22Rv1 (cell line): ENCODE results near the gene TRPV5.

Source experiments
- H3K27ac ChIP-seq: fragments of 450-650 bp; 2 replicates; pipeline ENCODE4 v1.5.1; 2017
- ZFX ChIP-seq: fragments of 450-650 bp; IDR thresholded peaks from 2 replicates; pipeline ENCODE4 v1.6.1; 2017; ENCODE audit warnings: antibody characterized with exemption, borderline replicate concordance
- TF ChIP-seq, protein P1 (sequence below): fragments of 450-650 bp; IDR thresholded peaks from 2 replicates; pipeline ENCODE4 v1.5.1; 2017; ENCODE audit warnings: mild to moderate bottlenecking

Gene TRPV5

DNA sequence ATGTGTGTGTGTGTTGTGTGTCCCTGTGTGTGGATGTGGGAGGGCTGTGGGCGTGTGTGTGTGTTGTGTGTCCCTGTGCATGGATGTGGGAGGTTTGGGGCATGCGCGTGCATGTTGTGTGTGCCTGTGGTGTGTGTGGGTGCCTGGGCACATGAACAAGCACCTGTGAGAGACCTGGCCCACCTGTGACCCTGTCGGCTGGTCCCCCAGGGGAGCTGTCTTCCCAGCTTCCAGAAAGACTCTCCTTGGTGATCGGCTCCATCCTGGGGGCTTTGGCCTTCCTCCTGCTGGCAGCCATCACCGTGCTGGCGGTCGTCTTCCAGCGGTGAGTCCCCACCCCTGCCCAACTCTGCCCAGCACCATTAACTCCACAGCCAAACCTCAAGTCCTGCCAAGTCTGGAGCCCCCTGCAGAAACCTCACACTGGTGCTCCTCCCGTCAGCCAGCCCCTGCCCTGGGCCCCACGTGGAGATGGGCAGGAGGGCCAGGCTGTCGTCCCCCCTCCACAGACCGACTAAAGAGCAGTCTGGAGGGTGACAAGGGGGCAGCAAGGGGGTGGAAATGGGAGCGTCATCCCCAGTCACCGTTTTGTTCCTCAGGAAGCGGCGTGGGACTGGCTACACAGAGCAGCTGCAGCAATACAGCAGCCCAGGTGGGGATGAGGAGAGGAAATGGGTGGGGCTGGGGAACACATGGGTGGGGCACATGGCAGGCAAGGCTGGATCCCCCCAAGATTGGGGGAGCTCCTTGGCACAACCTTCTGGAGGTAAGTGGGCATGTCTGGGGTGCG lies 66.0 kb downstream of the TRPV5 start:
- no peak for TF ChIP-seq ZFX
- TF ChIP-seq, protein P1, sequence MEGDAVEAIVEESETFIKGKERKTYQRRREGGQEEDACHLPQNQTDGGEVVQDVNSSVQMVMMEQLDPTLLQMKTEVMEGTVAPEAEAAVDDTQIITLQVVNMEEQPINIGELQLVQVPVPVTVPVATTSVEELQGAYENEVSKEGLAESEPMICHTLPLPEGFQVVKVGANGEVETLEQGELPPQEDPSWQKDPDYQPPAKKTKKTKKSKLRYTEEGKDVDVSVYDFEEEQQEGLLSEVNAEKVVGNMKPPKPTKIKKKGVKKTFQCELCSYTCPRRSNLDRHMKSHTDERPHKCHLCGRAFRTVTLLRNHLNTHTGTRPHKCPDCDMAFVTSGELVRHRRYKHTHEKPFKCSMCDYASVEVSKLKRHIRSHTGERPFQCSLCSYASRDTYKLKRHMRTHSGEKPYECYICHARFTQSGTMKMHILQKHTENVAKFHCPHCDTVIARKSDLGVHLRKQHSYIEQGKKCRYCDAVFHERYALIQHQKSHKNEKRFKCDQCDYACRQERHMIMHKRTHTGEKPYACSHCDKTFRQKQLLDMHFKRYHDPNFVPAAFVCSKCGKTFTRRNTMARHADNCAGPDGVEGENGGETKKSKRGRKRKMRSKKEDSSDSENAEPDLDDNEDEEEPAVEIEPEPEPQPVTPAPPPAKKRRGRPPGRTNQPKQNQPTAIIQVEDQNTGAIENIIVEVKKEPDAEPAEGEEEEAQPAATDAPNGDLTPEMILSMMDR = no peak
- H3K27ac ChIP-seq = no peak overlapping the region

DNA sequence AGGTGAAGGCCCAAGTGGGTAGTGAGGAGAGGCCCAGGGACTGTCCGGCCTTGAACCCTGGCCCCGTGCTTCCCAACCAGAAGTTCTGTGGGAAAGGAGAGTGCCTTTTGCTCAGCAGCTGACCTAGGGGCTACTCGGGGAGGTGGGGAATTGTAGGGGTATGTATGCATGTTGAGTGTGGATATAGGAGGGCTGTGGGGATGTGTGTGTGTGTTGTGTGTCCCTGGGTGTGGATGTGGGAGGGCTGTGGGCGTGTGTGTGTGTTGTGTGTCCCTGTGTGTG lies 66.5 kb downstream of the TRPV5 start:
- no peak overlapping the region for H3K27ac ChIP-seq
- no peak for TF ChIP-seq ZFX
- TF ChIP-seq, protein P1 = no peak

DNA sequence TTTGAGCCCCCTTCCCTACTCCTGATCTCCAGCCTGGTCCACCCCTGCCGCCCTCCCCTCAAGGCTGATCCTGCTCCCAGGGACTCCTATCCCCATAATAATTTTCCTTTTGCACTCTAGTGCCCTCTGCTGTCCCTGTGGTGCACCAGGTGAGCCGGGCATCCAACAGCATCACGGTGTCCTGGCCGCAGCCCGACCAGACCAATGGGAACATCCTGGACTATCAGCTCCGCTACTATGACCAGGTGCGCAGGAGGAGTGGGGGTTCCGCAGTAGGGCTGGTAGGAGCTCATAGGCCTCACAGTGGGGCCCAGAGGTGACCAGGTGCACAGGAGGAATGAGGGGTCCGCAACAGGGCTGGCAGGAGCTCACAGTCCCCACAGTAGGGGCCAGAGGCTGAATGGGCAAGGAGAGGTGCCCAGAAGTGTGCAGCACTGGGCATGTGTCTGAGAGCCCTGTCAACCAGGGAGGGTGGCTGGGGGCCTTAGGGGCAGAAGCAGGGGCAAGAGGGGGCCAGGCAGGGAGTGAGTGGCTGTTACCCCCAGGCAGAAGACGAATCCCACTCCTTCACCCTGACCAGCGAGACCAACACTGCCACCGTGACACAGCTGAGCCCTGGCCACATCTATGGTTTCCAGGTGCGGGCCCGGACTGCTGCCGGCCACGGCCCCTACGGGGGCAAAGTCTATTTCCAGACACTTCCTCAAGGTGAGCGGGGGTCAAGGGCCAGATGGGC lies 67.0 kb downstream of the TRPV5 start:
- H3K27ac ChIP-seq = no peak overlapping the region
- no peak for TF ChIP-seq ZFX
- TF ChIP-seq, protein P1 = peak; percentile 93

DNA sequence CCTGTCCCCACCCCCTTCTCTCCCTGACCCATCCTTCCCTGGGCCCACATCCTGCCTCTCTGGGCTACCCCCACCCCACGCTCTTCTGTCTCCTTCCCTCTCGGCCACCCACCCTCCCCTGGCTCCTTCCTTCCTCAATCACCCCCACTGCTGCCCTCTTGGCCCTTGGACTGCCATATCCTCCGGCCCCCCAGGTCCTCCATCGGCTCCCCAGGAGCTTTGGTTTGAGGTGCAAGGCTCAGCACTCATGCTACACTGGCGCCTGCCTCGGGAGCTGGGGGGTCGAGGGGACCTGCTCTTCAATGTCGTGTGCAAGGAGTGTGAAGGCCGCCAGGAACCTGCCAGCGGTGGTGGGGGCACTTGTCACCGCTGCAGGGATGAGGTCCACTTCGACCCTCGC lies 67.8 kb downstream of the TRPV5 start:
- no peak overlapping the region for H3K27ac ChIP-seq
- TF ChIP-seq, protein P1 = no peak
- TF ChIP-seq ZFX = no peak

DNA sequence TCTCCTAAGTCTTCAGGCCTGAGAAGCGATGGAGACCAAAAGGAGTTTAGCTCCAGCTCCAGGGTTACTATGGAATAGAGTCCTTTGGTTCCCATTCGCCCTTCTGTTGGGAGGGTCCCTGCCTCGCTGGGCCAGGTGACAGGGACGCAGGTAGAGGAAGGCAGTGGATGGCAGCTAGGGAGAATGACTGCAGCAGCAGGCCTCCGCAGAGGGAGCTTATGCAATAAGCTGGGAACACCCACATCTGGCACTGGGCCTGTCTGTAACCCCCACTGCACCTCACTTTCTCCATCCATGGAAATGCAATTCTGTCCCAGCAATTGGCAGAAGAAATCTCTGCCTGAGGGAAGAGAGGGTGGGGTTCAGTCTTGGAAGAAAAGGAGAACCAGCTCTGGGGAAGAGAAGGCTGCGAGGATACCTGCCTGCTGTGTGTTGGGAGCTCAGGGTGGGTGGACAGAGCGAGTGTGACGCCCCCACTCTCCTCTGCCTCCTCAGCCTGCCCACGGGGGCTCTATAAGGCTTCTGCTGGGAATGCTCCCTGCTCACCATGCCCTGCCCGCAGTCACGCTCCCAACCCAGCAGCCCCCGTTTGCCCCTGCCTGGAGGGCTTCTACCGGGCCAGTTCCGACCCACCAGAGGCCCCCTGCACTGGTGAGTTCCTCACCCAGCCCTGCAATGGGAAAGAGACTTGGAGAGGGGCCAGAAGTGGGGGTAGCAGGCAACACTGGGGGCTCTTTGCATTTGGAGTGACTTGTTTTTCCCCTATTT lies 68.4 kb downstream of the TRPV5 start:
- TF ChIP-seq, protein P1 = no peak
- no peak for TF ChIP-seq ZFX
- H3K27ac ChIP-seq = no peak overlapping the region

DNA sequence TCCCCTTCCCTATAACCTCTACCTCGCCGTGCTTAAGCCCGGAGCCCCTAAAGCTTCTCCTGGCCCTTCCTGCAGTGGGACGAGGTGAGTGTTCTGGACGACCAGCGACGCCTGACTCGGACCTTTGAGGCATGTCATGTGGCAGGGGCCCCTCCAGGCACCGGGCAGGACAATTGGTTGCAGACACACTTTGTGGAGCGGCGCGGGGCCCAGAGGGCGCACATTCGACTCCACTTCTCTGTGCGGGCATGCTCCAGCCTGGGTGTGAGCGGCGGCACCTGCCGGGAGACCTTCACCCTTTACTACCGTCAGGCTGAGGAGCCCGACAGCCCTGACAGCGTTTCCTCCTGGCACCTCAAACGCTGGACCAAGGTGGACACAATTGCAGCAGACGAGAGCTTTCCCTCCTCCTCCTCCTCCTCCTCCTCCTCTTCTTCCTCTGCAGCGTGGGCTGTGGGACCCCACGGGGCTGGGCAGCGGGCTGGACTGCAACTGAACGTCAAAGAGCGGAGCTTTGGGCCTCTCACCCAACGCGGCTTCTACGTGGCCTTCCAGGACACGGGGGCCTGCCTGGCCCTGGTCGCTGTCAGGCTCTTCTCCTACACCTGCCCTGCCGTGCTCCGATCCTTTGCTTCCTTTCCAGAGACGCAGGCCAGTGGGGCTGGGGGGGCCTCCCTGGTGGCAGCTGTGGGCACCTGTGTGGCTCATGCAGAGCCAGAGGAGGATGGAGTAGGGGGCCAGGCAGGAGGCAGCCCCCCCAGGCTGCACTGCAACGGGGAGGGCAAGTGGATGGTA lies 69.5 kb downstream of the TRPV5 start:
- no peak overlapping the region for H3K27ac ChIP-seq
- TF ChIP-seq, protein P1 = no peak
- no peak for TF ChIP-seq ZFX
